HEK293T (cell line): ENCODE data around the gene INPP4B.

Source experiments
- FOXA1 ChIP-seq: fragments of 450-650 bp; IDR thresholded peaks from 2 replicates; pipeline ENCODE4 v1.6.1; 2016; ENCODE audit warnings: mild to moderate bottlenecking
- FOXM1 ChIP-seq: fragments of 450-650 bp; IDR thresholded peaks from 2 replicates; pipeline ENCODE4 v1.6.1; 2017; ENCODE audit warnings: mild to moderate bottlenecking, borderline replicate concordance
- SP1 ChIP-seq: fragments of 450-650 bp; IDR thresholded peaks from 2 replicates; pipeline ENCODE4 v1.6.1; 2017
- TF ChIP-seq, protein P1 (sequence below): fragments of 450-650 bp; IDR thresholded peaks from 2 replicates; pipeline ENCODE4 v1.6.1; 2016

DNA sequence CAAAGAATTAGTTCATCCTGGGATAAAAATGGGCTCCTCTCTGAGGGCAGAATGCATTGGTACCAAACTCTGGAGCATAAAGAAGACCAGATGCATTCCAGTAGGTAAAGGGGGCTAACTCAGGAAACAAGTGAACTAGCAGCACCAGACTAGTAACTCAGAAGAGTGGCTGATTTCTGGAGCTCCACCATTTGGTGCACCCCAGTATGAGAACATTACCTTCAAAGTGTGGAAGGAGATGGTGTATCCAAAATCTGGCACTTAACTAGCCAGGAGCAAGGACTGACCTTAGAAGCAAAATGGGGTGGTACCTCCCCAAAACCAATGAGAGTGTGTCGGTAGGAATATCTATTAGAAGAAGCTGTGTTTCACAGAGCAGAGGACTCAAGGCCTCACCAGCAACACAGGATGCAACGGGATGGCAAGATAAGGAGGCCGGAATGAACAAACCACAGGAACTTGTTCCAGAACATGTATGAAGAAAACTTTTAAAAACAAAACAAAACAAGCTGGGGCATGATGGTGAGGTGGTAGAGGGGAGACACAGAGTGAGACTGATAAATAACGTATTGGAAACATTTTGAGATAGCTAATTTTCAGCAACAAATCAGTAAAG, 142.3 kb downstream of the INPP4B start:
- TF ChIP-seq SP1 (no peak), FOXM1 (no peak), FOXA1 (no peak)
- TF ChIP-seq, protein P1, sequence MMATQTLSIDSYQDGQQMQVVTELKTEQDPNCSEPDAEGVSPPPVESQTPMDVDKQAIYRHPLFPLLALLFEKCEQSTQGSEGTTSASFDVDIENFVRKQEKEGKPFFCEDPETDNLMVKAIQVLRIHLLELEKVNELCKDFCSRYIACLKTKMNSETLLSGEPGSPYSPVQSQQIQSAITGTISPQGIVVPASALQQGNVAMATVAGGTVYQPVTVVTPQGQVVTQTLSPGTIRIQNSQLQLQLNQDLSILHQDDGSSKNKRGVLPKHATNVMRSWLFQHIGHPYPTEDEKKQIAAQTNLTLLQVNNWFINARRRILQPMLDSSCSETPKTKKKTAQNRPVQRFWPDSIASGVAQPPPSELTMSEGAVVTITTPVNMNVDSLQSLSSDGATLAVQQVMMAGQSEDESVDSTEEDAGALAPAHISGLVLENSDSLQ, result no peak
